HepG2 (cell line): Measurements from ENCODE around the gene CHST4. TPM values are rescaled to one million over a fixed set of nuclear protein-coding genes. Genes with fewer than 3 reads are reported as not detected.

Experiments used
- AGO2 ChIP-seq: fragments of 200-400 bp; formaldehyde crosslinking; optimal IDR thresholded peaks from 2 replicates; pipeline ENCODE3; 2017; ENCODE audit warnings: mild to moderate bottlenecking, low read depth, low read length, moderate library complexity
- BORCS8-MEF2B ChIP-seq: sonication (generic); formaldehyde crosslinking; IDR thresholded peaks from 2 replicates; pipeline ENCODE4 v1.8.0; 2022; ENCODE audit warnings: mild to moderate bottlenecking, missing genetic modification reagents
- CREB1 ChIP-seq, 2 experiments: fragments of 450-650 bp in 1 of 2; IDR thresholded peaks; 2 replicates each; pipeline ENCODE4 v1.6.1; 2016 to 2017; ENCODE audit warnings: control low read depth in 1 of 2, mild to moderate bottlenecking in 1 of 2, missing compliant biosample characterization in 1 of 2, missing genetic modification characterization in 1 of 2
- EED ChIP-seq: sonication (generic); formaldehyde crosslinking; IDR thresholded peaks from 2 replicates; pipeline ENCODE4 v1.5.0; 2020; ENCODE audit warnings: mild to moderate bottlenecking, missing genetic modification reagents
- FLYWCH1 ChIP-seq: sonication (generic); formaldehyde crosslinking; IDR thresholded peaks from 2 replicates; pipeline ENCODE4 v1.8.1; 2023; ENCODE audit warnings: mild to moderate bottlenecking, missing genetic modification reagents
- FOSL2 ChIP-seq: sonication (generic); formaldehyde crosslinking; IDR thresholded peaks from 2 replicates; pipeline ENCODE4 v1.4.0; 2020; ENCODE audit warnings: missing genetic modification reagents
- IRX3 ChIP-seq: sonication (generic); formaldehyde crosslinking; IDR thresholded peaks from 2 replicates; pipeline ENCODE4 v1.8.1; 2023; ENCODE audit warnings: mild to moderate bottlenecking, low read depth, missing genetic modification reagents, borderline replicate concordance
- JARID2 ChIP-seq: sonication (generic); formaldehyde crosslinking; IDR thresholded peaks from 2 replicates; pipeline ENCODE4 v1.8.1; 2023; ENCODE audit warnings: missing genetic modification reagents, inconsistent platforms; ENCODE audit not compliant: insufficient replicate concordance
- KLF12 ChIP-seq: sonication (generic); formaldehyde crosslinking; IDR thresholded peaks from 2 replicates; pipeline ENCODE4 v1.4.0; 2020; ENCODE audit warnings: missing genetic modification reagents, borderline replicate concordance
- MED1 ChIP-seq: sonication (generic); formaldehyde crosslinking; IDR thresholded peaks from 2 replicates; pipeline ENCODE4 v1.4.0; 2020; ENCODE audit warnings: missing genetic modification reagents
- NFYC ChIP-seq: IDR thresholded peaks from 2 replicates; pipeline ENCODE4 v1.6.1; 2016; ENCODE audit warnings: missing genetic modification reagents, missing compliant biosample characterization
- RBAK ChIP-seq: sonication (generic); formaldehyde crosslinking; IDR thresholded peaks from 2 replicates; pipeline ENCODE4 v1.5.1; 2020; ENCODE audit warnings: mild to moderate bottlenecking, missing genetic modification reagents
- REL ChIP-seq: sonication (generic); formaldehyde crosslinking; conservative IDR thresholded peaks from 2 replicates; pipeline ENCODE4 v1.8.0; 2022; ENCODE audit warnings: mild to moderate bottlenecking, missing genetic modification reagents, moderate library complexity
- RNF2 ChIP-seq: fragments of 450-650 bp; conservative IDR thresholded peaks from 2 replicates; pipeline ENCODE4 v1.6.1; 2016; ENCODE audit warnings: low read depth
- SAP130 ChIP-seq: IDR thresholded peaks from 2 replicates; pipeline ENCODE4 v1.6.1; 2016; ENCODE audit warnings: low read depth
- SETDB1 ChIP-seq: sonication (generic); formaldehyde crosslinking; IDR thresholded peaks from 2 replicates; pipeline ENCODE4 v1.5.1; 2020; ENCODE audit warnings: missing genetic modification reagents, mild to moderate bottlenecking, borderline replicate concordance
- TBL1XR1 ChIP-seq: fragments of 150-350 bp; IDR thresholded peaks from 2 replicates; pipeline ENCODE4 v1.6.1; 2014; ENCODE audit warnings: borderline replicate concordance, low read length; ENCODE audit not compliant: partially characterized antibody
- ZBTB21 ChIP-seq: sonication (generic); formaldehyde crosslinking; IDR thresholded peaks from 2 replicates; pipeline ENCODE4 v1.4.0; 2020; ENCODE audit warnings: missing genetic modification reagents
- ZFP36 ChIP-seq: fragments of 150-350 bp; IDR thresholded peaks from 2 replicates; pipeline ENCODE4 v1.6.1; 2018; ENCODE audit warnings: borderline replicate concordance, low read length, low read depth; ENCODE audit not compliant: partially characterized antibody
- ZMYM2 ChIP-seq: sonication (generic); formaldehyde crosslinking; IDR thresholded peaks from 2 replicates; pipeline ENCODE4 v1.8.0; 2022; ENCODE audit warnings: mild to moderate bottlenecking, missing genetic modification reagents
- ZNF207 ChIP-seq: fragments of 450-650 bp; IDR thresholded peaks from 2 replicates; pipeline ENCODE4 v1.6.1; 2016; ENCODE audit warnings: antibody characterized with exemption, borderline replicate concordance
- ZNF510 ChIP-seq: sonication (generic); formaldehyde crosslinking; IDR thresholded peaks from 2 replicates; pipeline ENCODE4 v1.4.0; 2020; ENCODE audit warnings: low read depth, mild to moderate bottlenecking, missing genetic modification reagents
- ZNF570 ChIP-seq: sonication (generic); formaldehyde crosslinking; IDR thresholded peaks from 2 replicates; pipeline ENCODE4 v1.4.0; 2020; ENCODE audit warnings: mild to moderate bottlenecking, missing genetic modification reagents, borderline replicate concordance
- ZNF746 ChIP-seq: sonication (generic); formaldehyde crosslinking; IDR thresholded peaks from 2 replicates; pipeline ENCODE4 v1.8.0; 2022; ENCODE audit warnings: mild to moderate bottlenecking, missing genetic modification reagents
- ZNF781 ChIP-seq: sonication (generic); formaldehyde crosslinking; IDR thresholded peaks from 2 replicates; pipeline ENCODE4 v1.5.1; 2020; ENCODE audit warnings: borderline replicate concordance, mild to moderate bottlenecking, missing genetic modification reagents; ENCODE audit errors: not compliant biosample characterization
- ZNF790 ChIP-seq: sonication (generic); formaldehyde crosslinking; IDR thresholded peaks from 2 replicates; pipeline ENCODE4 v1.8.0; 2022; ENCODE audit warnings: missing genetic modification reagents, mild to moderate bottlenecking, borderline replicate concordance
- ZSCAN22 ChIP-seq: sonication (generic); formaldehyde crosslinking; IDR thresholded peaks from 2 replicates; pipeline ENCODE4 v1.4.0; 2020; ENCODE audit warnings: mild to moderate bottlenecking, missing genetic modification reagents
- ZSCAN29 ChIP-seq: sonication (generic); formaldehyde crosslinking; conservative IDR thresholded peaks from 2 replicates; pipeline ENCODE4 v1.4.0; 2020; ENCODE audit warnings: mild to moderate bottlenecking, missing genetic modification reagents
- polyA plus RNA-seq, 8 experiments: library from polyadenylated mRNA; depleted of rRNA in 3 of 8; stranded (reverse) in 7 of 8; unstranded in 1 of 8; fragments of >200 nt; fragmentation: Illumina TruSeq in 4 of 8; extraction: Trizol in 4 of 8; gene quantifications; 2 replicates each; pipeline versions ENCODE4 v1.2.1 to v1.2.3, GENCODE V29; 2011 to 2016; ENCODE audit warnings: low read depth in 4 of 8, missing spikeins in 1 of 8, mixed read lengths in 1 of 8; ENCODE audit not compliant: insufficient read depth in 1 of 8
- total RNA-seq, 5 experiments: library from RNA; depleted of rRNA; stranded (reverse); fragments of >200 nt; fragmentation: Illumina TruSeq; extraction: Trizol; gene quantifications; 2 replicates each; pipeline ENCODE4 v1.2.3, GENCODE V29; 2016; ENCODE audit warnings: low read depth in 1 of 5
- TF ChIP-seq, protein P1 (sequence below): sonication (generic); formaldehyde crosslinking; IDR thresholded peaks from 2 replicates; pipeline ENCODE4 v1.5.0; 2020; ENCODE audit warnings: missing genetic modification reagents
- TF ChIP-seq, protein P2 (sequence below): sonication (generic); formaldehyde crosslinking; IDR thresholded peaks from 2 replicates; pipeline ENCODE4 v1.4.0; 2020; ENCODE audit warnings: mild to moderate bottlenecking, missing genetic modification reagents

Gene CHST4
- total and polyA plus RNA-seq, 2 of the 13 experiments (the other 11 are each of a cell fraction or from before 2014, with no cell fraction given), result not detected

DNA sequence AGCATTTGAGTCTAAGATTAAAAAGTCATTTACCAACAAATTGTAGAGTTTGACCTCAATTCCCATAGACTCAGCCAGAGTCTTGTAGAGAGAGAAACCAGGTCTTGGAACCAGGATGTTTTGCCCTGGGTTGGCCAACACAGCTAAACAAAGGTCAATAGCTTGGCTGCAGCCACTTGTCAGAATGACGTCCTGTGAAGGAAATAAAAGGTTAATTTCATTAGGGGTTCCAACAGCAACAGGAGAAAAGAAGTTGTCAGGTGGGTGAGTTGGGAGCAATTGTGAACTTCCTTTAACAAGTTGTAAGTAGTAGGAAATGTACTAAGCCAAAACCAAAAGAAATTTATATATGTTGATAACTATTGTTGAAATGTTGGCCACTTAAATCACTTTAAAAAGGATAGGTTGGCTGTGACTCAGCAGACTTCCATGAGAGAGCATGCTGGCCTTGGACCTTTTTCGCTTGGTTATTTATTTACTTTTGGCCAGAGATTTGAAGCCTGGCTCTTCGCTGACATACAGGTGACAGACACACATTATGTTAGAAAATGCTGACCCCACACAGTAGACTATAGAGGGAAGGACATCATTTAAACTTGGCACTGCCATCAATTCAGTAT, 46.4 kb downstream of the CHST4 start (continued):
- TF ChIP-seq JARID2, result no peak
- no peak for TF ChIP-seq TBL1XR1
- peak; percentile 50; the same call in 1 of the 2 replicates for TF ChIP-seq CREB1 (IDR thresholded peaks at IDR 0.05)
- TF ChIP-seq CREB1 (CRISPR knock-in tag; IDR thresholded peaks at IDR 0.05), result peak; percentile 82
- no peak for TF ChIP-seq RNF2
- TF ChIP-seq ZMYM2, result no peak
- no peak for TF ChIP-seq ZNF510 (CRISPR knock-in tag)
- no peak for TF ChIP-seq RBAK (CRISPR knock-in tag)
- TF ChIP-seq ZNF207, result no peak
- TF ChIP-seq, protein P1, sequence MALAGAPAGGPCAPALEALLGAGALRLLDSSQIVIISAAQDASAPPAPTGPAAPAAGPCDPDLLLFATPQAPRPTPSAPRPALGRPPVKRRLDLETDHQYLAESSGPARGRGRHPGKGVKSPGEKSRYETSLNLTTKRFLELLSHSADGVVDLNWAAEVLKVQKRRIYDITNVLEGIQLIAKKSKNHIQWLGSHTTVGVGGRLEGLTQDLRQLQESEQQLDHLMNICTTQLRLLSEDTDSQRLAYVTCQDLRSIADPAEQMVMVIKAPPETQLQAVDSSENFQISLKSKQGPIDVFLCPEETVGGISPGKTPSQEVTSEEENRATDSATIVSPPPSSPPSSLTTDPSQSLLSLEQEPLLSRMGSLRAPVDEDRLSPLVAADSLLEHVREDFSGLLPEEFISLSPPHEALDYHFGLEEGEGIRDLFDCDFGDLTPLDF (CRISPR knock-in tag), result no peak
- peak; percentile 88 for TF ChIP-seq FOSL2 (CRISPR knock-in tag)
- TF ChIP-seq KLF12, result peak; percentile 45; the same call in 1 of the 2 replicates
- no peak for TF ChIP-seq ZNF570 (CRISPR knock-in tag)
- peak; percentile 86 for TF ChIP-seq ZNF781 (CRISPR knock-in tag)
- peak; percentile 68; the same call in 1 of the 2 replicates for TF ChIP-seq ZSCAN29
- no peak; the same call in 1 of the 2 replicates for TF ChIP-seq FLYWCH1
- TF ChIP-seq ZBTB21 (CRISPR knock-in tag), result peak; percentile 59
- no peak for TF ChIP-seq SETDB1
- no peak for TF ChIP-seq ZFP36
- TF ChIP-seq AGO2, result no peak
- TF ChIP-seq BORCS8-MEF2B (CRISPR knock-in tag), result no peak
- peak; percentile 88 for TF ChIP-seq SAP130 (CRISPR knock-in tag)
- TF ChIP-seq, protein P2, sequence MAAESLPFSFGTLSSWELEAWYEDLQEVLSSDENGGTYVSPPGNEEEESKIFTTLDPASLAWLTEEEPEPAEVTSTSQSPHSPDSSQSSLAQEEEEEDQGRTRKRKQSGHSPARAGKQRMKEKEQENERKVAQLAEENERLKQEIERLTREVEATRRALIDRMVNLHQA (CRISPR knock-in tag), result no peak
- TF ChIP-seq ZNF790, result no peak
- no peak for TF ChIP-seq ZNF746 (CRISPR knock-in tag)
- TF ChIP-seq IRX3 (CRISPR knock-in tag), result no peak
- no peak for TF ChIP-seq EED (CRISPR knock-in tag)
- TF ChIP-seq ZSCAN22 (CRISPR knock-in tag), result no peak
- TF ChIP-seq NFYC (CRISPR knock-in tag), result no peak
- peak; percentile 90 for TF ChIP-seq MED1
- no peak for TF ChIP-seq REL (CRISPR knock-in tag)
